ENCODE measurements around the gene IFITM2.
"Not testable (repeated sequence)": the region's sequence is repeated elsewhere in the genome, so short reads cannot be mapped to it uniquely, and the experiment has no call there.

Gene IFITM2

DNA sequence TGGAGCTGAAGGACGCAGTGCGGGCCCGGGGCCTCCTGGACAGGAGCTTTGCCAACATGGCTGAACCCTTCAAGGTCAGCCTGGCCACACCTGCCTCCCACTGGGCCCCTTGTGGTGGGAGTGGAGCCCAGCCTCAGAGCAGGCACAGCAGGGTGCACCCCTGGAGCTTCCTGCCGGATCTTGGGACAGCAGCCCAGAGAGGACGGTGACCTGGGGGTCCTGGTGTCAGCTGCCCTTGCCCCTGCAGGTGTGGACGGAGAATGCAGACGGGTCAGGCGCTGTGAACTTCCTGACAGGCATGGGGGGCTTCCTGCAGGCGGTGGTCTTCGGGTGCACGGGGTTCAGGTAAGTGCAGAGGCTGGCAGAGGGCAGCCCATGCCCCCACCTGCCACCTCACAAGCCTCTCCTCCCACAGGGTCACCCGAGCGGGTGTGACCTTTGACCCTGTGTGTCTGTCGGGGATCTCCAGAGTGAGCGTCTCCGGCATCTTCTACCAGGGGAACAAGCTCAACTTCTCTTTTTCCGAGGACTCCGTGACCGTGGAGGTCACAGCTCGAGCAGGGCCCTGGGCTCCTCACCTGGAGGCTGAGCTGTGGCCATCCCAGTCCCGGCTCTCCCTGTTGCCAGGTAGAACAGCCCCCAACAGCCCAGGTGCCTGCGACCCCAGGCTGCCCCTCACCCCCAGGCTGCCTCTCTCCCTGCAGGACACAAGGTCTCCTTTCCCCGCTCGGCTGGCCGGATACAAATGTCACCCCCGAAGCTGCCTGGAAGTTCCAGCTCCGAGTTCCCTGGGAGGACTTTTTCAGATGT lies 13.6 kb upstream of the IFITM2 start:
- no peak for ATAC-seq

GRCh38 chr11:294780-295179 lies 12.8 kb upstream of the IFITM2 start:
- ATAC-seq: no peak

- no peak for ATAC-seq
These were observed 12.1 kb upstream of the IFITM2 start for GRCh38 chr11:295351-296170.

DNA sequence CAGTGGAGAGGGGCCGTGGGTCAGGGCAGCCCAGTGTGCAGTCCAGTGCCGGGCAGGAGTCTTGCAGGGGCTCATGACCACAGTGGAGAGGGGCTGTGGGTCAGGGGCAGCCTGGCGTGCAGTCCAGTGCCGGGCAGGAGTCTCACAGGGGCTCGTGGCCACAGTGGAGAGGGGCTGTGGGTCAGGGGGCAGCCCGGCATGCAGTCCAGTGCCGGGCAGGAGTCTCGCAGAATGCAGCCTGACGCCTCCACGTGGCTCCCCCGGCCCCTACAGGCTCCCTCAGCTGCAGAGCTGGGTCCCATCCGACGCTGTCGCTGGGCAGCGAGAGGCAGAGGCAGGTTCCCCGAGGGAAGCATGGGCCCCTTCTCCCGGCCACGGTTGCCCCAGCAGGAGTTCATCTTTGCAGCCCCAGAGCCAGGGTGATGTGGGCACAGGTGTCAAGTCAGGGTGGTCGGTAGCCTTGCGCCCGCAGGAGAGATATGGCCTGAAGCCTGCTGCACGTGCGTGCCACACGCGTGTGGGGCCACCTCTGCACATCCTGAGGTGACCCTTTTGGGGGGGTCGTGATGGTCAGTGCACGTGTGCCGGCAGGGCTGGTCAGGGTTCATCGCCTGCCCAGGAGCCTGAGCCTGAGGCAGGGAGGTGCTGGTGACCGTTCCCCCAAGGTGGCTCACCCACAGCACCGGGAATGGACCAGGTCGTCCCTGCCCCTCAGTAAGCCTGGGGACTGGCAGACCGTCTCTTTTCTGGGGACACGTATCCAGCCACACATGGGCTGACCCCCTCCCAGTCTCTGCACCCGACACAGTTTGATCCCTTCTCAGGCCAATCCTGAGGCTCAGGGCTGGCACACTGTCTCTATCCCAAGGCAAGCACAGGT lies 11.2 kb upstream of the IFITM2 start:
- ATAC-seq: no peak

DNA sequence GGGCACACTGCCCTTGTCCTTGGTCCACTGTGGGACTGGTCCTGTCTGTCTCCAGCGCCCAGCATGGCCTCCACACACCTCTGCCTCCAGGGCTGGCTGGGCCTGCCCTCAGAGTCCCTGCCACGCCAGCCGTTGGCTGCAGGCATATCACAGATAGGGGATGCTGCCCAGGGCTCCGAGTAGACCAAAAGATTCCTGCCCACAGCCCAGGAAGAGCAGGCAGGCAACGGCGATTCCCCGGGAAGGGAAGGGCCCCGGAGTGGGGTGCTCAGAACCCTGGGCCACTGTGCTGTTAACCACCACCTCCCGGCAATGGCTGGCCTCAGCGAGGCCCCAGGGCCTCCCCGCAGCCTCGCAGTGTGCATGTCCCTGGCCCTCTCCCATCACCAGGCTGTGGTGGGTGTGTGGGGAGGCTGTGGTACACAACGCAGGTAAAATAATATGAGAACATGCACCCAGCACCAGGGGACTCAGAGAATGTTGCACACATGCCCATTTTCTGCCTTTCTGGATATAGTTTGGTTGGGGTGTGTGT lies 10.5 kb upstream of the IFITM2 start:
- ATAC-seq: peak; percentile 5 to 9

DNA sequence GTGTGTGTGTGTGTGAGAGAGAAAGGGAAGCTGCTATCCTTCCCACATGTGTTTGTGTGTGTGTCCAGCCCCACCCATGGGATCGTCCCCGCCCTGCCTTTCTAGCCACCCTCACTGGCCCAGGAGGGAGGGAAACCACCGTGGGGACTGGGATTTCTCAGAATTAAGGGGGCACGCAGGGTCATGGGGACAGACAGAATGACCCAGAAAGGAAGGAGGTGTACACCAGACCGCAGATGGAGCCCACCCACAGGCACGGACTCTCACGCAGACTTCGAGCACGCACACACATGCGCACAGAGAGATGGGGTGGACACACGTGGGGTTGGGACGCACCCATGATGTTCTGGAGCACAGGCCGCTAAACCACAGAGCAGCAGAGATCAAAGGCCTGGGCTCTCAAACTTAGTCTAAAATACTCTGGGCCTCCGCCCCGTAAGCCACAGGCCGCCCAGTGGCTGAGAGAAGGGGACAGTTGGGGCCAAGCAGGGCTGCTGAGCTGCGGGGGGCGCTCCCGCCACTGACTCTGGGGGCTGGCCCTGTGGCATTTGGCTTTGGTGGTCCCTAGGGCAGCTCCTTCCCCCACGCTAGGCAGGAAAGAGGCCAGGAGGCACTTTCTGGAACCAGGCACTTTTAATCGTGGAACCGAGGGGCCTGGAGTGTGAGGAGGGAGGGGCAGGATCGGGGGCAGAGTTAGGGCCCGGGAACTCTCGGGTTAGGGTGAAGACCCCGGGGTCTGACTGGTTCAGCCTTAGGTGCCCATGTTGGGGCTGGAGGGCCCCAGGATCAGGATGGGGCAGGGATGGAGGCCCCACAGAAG lies 9.8 kb upstream of the IFITM2 start:
- ATAC-seq: peak; percentile 53 to 58

DNA sequence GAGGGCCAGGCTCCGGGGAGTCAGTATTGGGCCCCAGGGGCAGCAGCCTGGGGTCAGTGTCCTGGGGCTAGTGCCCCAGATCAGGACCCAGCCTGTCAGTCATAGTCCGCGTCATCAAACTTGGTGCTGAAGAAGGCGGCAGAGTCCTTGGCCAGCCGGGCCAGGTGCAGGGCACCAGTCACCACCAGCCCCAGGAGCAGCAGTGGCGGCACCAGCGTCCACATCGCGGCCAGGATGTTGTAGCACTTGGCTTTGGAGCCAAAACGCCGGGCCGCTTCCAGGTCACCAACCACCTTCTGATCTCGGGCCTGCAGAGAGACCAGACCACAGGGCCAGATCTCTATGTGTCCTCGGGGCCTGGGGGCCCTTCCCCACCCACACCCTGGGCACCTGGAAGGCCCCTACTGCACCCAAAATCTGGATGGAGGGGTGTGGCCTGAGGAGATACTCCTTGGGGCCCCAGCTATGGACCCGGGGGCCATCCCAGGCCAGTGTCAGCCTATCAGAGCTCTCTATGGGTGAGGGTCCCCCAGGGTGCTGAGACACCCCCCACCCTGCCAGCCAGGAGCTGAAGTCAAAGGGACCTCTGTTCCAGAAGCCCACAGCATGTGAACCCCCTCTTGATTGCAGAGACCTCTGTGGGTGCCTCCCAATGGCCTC lies 9.1 kb upstream of the IFITM2 start:
- no peak for ATAC-seq

DNA sequence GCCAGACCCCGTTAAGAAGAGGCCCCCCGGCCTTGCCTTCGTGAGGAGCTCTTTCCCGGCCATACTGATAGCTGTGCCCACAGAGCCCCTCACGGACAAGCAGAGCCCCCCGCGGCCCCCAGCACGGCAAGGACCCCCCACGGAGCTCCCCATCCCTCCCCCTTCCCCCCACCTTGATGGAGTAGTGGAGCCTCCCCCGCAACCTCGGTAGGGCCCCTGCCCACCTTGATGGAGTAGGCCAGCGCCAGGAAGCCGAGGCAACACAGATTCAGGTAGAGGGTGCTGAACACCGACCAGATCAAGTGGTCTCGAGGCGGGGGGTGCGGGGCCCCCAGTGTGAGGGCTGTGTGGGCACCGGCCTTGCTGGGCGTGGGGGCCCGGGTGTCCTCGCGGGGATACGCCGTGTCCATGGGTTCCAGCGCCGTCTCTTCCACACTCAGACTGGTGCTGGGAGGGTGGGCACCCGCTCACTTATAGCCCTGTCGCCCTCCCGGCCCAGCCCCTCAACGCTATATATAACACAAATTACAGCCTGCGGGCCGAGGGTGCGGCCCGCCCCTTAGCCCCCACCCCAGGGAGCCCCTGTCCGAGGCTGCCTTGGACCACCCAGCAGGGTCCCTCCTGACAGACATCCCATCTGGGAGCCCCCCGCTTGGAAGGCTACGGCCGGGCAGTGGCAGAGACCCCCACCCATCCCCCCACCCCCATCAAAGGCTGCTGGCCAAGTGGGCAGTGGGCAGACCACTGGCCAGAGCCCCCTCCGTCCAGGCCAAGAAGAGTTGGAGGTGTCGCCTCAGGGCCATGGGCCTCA lies 8.3 kb upstream of the IFITM2 start, which contains the start of gene IFITM5:
TSS of gene IFITM5 (minus strand) at position 446 of the 811 bp plus-strand sequence. CDS start at position 410, 36 bp downstream.
- no peak for ATAC-seq

- ATAC-seq: no peak
These were observed 7.5 kb upstream of the IFITM2 start for GRCh38 chr11:299951-300735.

- ATAC-seq: no peak
These were observed 4.3 kb upstream of the IFITM2 start for GRCh38 chr11:303363-303762.

DNA sequence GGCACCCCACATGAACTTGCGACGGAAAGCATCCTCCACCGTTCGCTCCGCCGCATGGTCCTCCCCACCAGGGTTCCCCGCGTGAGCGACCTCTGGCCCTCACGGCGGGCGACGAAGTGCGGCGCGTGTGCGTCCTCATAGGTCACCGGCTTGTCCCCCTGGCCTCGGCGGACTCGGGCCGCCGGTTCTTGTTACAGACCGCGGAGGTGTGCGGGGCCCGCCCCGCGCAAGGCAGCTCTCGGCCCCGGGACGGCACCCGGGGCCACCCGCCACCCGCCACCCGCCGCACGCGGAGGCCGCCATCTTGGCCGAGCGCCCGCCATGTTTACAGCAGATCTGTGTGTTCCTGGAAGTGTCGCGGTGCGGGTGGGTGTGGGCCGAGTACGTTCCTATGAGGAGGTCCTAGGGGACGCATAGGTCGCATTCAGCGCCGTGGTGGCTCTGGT lies 3.5 kb upstream of the IFITM2 start:
- ATAC-seq: no peak

DNA sequence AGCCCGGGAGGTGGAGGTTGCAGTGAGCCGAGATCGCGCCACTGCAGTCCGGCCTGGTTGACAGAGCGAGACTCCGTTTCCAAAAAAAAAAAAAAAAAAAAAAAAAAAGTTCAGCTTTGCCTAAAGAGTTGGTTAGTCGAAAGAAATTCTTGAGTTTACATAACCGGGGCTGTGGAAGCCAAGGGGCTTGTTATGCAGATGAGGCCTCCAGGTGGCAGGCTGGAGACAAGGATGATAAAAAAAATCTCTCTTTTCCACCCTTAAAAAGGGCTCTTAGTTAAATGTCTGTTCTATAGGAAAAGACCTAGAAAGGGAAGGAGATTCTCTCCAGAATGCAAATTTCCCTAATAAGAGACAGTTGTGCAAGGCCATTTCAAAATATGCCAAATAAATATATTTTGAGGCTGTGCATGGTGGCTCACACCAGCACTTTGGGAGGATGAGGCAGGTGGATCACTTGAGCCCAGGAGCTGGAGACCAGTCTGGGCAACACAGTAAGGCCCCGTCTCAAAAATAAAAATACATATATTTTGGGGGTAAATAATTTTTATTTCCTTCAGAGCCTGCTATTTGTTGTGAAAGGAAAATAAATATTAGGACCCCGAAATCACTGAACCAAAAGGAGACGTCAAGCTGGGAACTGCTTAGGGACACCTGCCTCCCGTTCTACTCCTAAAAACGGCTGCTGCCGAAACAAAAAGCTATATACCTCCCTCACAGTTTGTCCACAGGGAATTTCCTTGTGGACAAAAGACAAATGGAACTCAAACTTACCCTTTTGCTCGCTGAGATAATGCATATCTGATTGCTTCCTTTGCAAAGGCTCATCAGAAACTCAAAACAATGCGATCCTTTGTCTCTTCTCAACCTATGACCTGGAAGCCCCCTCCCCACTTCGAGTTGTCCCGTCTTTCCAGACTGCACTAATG lies 2.4 kb upstream of the IFITM2 start:
- no peak for ATAC-seq

GRCh38 chr11:305844-306211 lies 1.8 kb upstream of the IFITM2 start:
- ATAC-seq: no peak

- ATAC-seq: no peak
These were observed 808 bp upstream of the IFITM2 start for GRCh38 chr11:306645-307371.

GRCh38 chr11:308740-309665 lies 1.4 kb downstream of the IFITM2 start:
- peak; percentile 2 to 4 for ATAC-seq

DNA sequence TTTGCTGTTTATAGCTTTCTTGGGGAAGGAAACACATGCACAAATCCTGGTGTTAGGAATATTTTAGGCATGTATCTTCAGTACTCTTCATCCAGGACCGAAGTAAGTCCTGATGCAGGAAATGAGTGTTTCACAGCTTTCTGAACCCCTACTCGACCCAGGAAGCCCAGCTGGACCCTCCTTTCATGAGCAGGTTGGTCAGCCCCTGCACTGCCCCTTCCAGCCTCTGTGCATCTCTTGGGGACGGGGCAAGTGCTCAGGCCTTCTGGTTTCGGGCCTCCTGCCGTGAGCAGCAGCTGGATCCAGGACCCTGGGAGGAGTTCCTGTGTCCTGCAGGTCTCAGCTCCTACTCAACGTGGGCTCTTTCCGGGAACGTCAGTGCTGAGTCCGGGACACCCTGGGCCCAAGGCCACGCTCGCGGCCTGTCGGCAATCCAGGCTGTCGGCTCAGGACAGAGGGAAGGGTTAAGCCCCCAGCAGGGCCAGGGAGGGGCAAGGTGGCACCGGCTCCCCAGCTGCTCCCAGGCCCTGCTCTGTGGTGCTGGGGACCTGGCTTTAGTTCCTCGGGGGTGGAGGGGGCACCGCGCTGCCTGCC lies 2.5 kb downstream of the IFITM2 start:
- not testable (repeated sequence) for ATAC-seq
